GM21447 (cell line): ENCODE measurements around the gene LRRC10.

Source experiments
- ATAC-seq: cut with Tn5 transposase; IDR thresholded peaks from one replicate; pipeline ENCODE4 v1.9.1; 2021; ENCODE audit not compliant: unreplicated experiment

LRRC10 gene

GRCh38 chr12:69570545-69571399 lies 39.9 kb downstream of the LRRC10 start:
- ATAC-seq, result peak; percentile 71

- ATAC-seq, result no peak
These were observed 40.6 kb downstream of the LRRC10 start for GRCh38 chr12:69570000-69570516.

GRCh38 chr12:69569236-69569635 lies 41.5 kb downstream of the LRRC10 start:
- no peak for ATAC-seq

GRCh38 chr12:69566603-69567002 lies 44.1 kb downstream of the LRRC10 start:
- no peak for ATAC-seq

GRCh38 chr12:69563166-69563762 lies 47.4 kb downstream of the LRRC10 start:
- no peak for ATAC-seq
